GM21423 (cell line): ENCODE results near the gene STK11.
"Not testable (repeated sequence)": the region's sequence is repeated elsewhere in the genome, so short reads cannot be mapped to it uniquely, and the experiment has no call there.

ENCODE experiments used
- ATAC-seq: cut with Tn5 transposase; IDR thresholded peaks from one replicate; pipeline ENCODE4 v1.9.1; 2021; ENCODE audit warnings: mild to moderate bottlenecking, moderate library complexity; ENCODE audit not compliant: unreplicated experiment

STK11 gene

GRCh38 chr19:1206150-1206863 lies 729 bp downstream of the STK11 start:
- no peak for ATAC-seq

GRCh38 chr19:1206864-1207450 lies 1.4 kb downstream of the STK11 start:
- no peak for ATAC-seq

- ATAC-seq: not testable (repeated sequence)
Measured at GRCh38 chr19:1208830-1209229, 3.3 kb downstream of the STK11 start.

- ATAC-seq: no peak
Measured at GRCh38 chr19:1210227-1210538, 4.6 kb downstream of the STK11 start.

- no peak for ATAC-seq
Measured at GRCh38 chr19:1211494-1212234, 6.1 kb downstream of the STK11 start.

- ATAC-seq: no peak
Measured at GRCh38 chr19:1213391-1214286, 8.1 kb downstream of the STK11 start.

GRCh38 chr19:1214299-1214861 lies 8.8 kb downstream of the STK11 start:
- ATAC-seq: no peak

GRCh38 chr19:1214862-1215731 lies 9.5 kb downstream of the STK11 start:
- no peak for ATAC-seq

- ATAC-seq: no peak
Measured at GRCh38 chr19:1216756-1217155, 11.2 kb downstream of the STK11 start.

- ATAC-seq: no peak
Measured at GRCh38 chr19:1217366-1217765, 11.8 kb downstream of the STK11 start.

GRCh38 chr19:1218751-1219567 lies 13.4 kb downstream of the STK11 start:
- ATAC-seq: no peak

GRCh38 chr19:1219786-1220476 lies 14.4 kb downstream of the STK11 start:
- no peak for ATAC-seq

GRCh38 chr19:1220477-1220930 lies 14.9 kb downstream of the STK11 start:
- ATAC-seq: no peak

GRCh38 chr19:1220976-1221903 lies 15.7 kb downstream of the STK11 start:
- ATAC-seq: no peak

- no peak for ATAC-seq
Measured at GRCh38 chr19:1221904-1222255, 16.3 kb downstream of the STK11 start.

GRCh38 chr19:1222394-1222793 lies 16.8 kb downstream of the STK11 start:
- no peak for ATAC-seq
